Skeletal muscle cell (primary cell): ENCODE data around the gene PARD6B.
"Not testable (repeated sequence)": the region's sequence is repeated elsewhere in the genome, so short reads cannot be mapped to it uniquely, and the experiment has no call there.

ENCODE experiments used
- DNase-seq: peaks from one replicate; pipeline ENCODE4 v3.0.0-alpha.2; 2010; ENCODE audit warnings: low read depth
- H3K4me3 ChIP-seq: 2 replicates; pipeline ENCODE4 v1.5.1; 2011; ENCODE audit warnings: low read depth, mild to moderate bottlenecking, control low read depth, low read length, moderate library complexity

Gene PARD6B

GRCh38 chr20:50731055-50731929 lies at the start of gene PARD6B:
PARD6B (plus strand) TSS chr20:50731580; CDS start chr20:50731787, 207 bp downstream.
- DNase-seq = peak; percentile 67
- peak within 1 kb of the TSS; percentile 60 for H3K4me3 ChIP-seq

- DNase-seq = no peak
- no peak overlapping the region for H3K4me3 ChIP-seq
Measured at GRCh38 chr20:50682065-50682464, 49.3 kb upstream of the PARD6B start.

GRCh38 chr20:50682947-50683530 lies 48.3 kb upstream of the PARD6B start:
- H3K4me3 ChIP-seq = no peak overlapping the region
- DNase-seq = no peak

- DNase-seq = no peak
- H3K4me3 ChIP-seq = no peak overlapping the region
Measured at GRCh38 chr20:50683570-50683969, 47.8 kb upstream of the PARD6B start.

- no peak overlapping the region for H3K4me3 ChIP-seq
- no peak for DNase-seq
Measured at GRCh38 chr20:50686821-50687220, 44.6 kb upstream of the PARD6B start.

GRCh38 chr20:50688256-50688975 lies 43.0 kb upstream of the PARD6B start:
- DNase-seq = no peak
- H3K4me3 ChIP-seq = no peak overlapping the region

GRCh38 chr20:50689864-50690649 lies 41.3 kb upstream of the PARD6B start:
- DNase-seq = no peak
- H3K4me3 ChIP-seq = no peak overlapping the region

GRCh38 chr20:50690650-50691572 lies 40.5 kb upstream of the PARD6B start, which contains the start of gene RIPOR3:
RIPOR3 (minus strand) TSS chr20:50691542; CDS start chr20:50691128, 414 bp downstream.
- H3K4me3 ChIP-seq = peak within 1 kb of the TSS; percentile 36
- DNase-seq = no peak

GRCh38 chr20:50691573-50692551 lies 39.5 kb upstream of the PARD6B start:
- H3K4me3 ChIP-seq = peak overlapping the region; percentile 36
- no peak for DNase-seq

- DNase-seq = no peak
- no peak overlapping the region for H3K4me3 ChIP-seq
Measured at GRCh38 chr20:50692552-50692933, 38.8 kb upstream of the PARD6B start.

- no peak overlapping the region for H3K4me3 ChIP-seq
- DNase-seq = no peak
Measured at GRCh38 chr20:50693001-50693400, 38.4 kb upstream of the PARD6B start.

- DNase-seq = no peak
- no peak overlapping the region for H3K4me3 ChIP-seq
Measured at GRCh38 chr20:50694379-50695134, 36.8 kb upstream of the PARD6B start.

- no peak for DNase-seq
- no peak overlapping the region for H3K4me3 ChIP-seq
Measured at GRCh38 chr20:50695135-50695872, 36.1 kb upstream of the PARD6B start.

- not testable (repeated sequence) for DNase-seq, H3K4me3 ChIP-seq
Measured at GRCh38 chr20:50698255-50698654, 33.1 kb upstream of the PARD6B start.

- DNase-seq = no peak
- no peak overlapping the region for H3K4me3 ChIP-seq
Measured at GRCh38 chr20:50699688-50700087, 31.7 kb upstream of the PARD6B start.
